PC-9 (cell line): ENCODE data around the gene AHNAK. TPM values are rescaled to one million over a fixed set of nuclear protein-coding genes. Genes with fewer than 3 reads are reported as not detected.
A peak's percentile ranks its signal among the peaks of the same experiment; 100 is the strongest.

ENCODE experiments used
- BruUV-seq: library from RNA; stranded (reverse); fragments of 400-500 nt; replicated peaks from 2 replicates; lab custom pipeline; 2021; lab: Mats Ljungman, UMichigan
- CTCF ChIA-PET: fragments of 300-600 bp; sonication (Branson Sonifier 250); formaldehyde crosslinking; loops from one replicate; lab custom pipeline; 2022; ENCODE audit warnings: antibody characterized with exemption; lab: Charles Lee
- POLR2A ChIA-PET: fragments of 300-600 bp; sonication (Branson Sonifier 250); formaldehyde crosslinking; loops from one replicate; lab custom pipeline; 2022; ENCODE audit warnings: antibody characterized with exemption; ENCODE audit not compliant: unreplicated experiment; lab: Charles Lee
- DNase-seq, 2 experiments: peaks; one replicate each; pipeline versions ENCODE4 v3.0.0 to v3.0.0-alpha.2; 2015 to 2022; ENCODE audit warnings: mixed read lengths in 1 of 2
- H2AFZ ChIP-seq: fragments of 200-600 bp; sonication (generic); 2 replicates; pipeline ENCODE4 v1.8.1; 2017; ENCODE audit warnings: antibody characterized with exemption
- H3F3A ChIP-seq: fragments of 200-600 bp; sonication (generic); 2 replicates; pipeline ENCODE4 v1.8.1; 2017; ENCODE audit warnings: antibody characterized with exemption, mild to moderate bottlenecking, low read depth; ENCODE audit not compliant: insufficient read depth
- H3K27ac ChIP-seq: fragments of 200-600 bp; sonication (generic); 2 replicates; pipeline ENCODE4 v1.6.1; 2016; ENCODE audit warnings: mixed run types
- H3K27me3 ChIP-seq: fragments of 200-600 bp; sonication (generic); 2 replicates; pipeline ENCODE4 v1.6.1; 2016; ENCODE audit warnings: low read depth, mixed run types; ENCODE audit not compliant: insufficient read depth
- H3K36me3 ChIP-seq: fragments of 200-600 bp; sonication (generic); 2 replicates; pipeline ENCODE4 v1.6.1; 2016; ENCODE audit warnings: low read depth, mixed run types
- H3K4me1 ChIP-seq: fragments of 200-600 bp; sonication (generic); replicated peaks from 2 replicates; pipeline ENCODE4 v1.6.1; 2016; ENCODE audit warnings: mixed run types; ENCODE audit not compliant: insufficient read depth
- H3K4me2 ChIP-seq: fragments of 200-600 bp; sonication (generic); 2 replicates; pipeline ENCODE4 v1.6.1; 2017; ENCODE audit warnings: mixed run types
- H3K4me3 ChIP-seq: fragments of 200-600 bp; sonication (generic); 2 replicates; pipeline ENCODE4 v1.6.1; 2016; ENCODE audit warnings: mixed run types
- H3K79me2 ChIP-seq: fragments of 200-600 bp; sonication (generic); 2 replicates; pipeline ENCODE4 v1.6.1; 2017; ENCODE audit warnings: low read depth, mixed run types
- H3K9me2 ChIP-seq: fragments of 200-600 bp; sonication (generic); 2 replicates; pipeline ENCODE4 v1.8.1; 2017; ENCODE audit warnings: mild to moderate bottlenecking; ENCODE audit not compliant: insufficient read depth
- H3K9me3 ChIP-seq: fragments of 200-600 bp; sonication (generic); 2 replicates; pipeline ENCODE4 v1.8.1; 2016; ENCODE audit warnings: low read depth; ENCODE audit not compliant: insufficient read depth
- H4K20me1 ChIP-seq: fragments of 200-600 bp; sonication (generic); 2 replicates; pipeline ENCODE4 v1.8.1; 2017; ENCODE audit not compliant: insufficient read depth
- CTCF ChIP-seq: fragments of 200-600 bp; sonication (generic); conservative IDR thresholded peaks from 2 replicates; pipeline ENCODE4 v1.6.1; 2017; ENCODE audit warnings: mixed run types, antibody characterized with exemption, mild to moderate bottlenecking, moderate library complexity
- EZH2 ChIP-seq: fragments of 200-600 bp; sonication (generic); IDR thresholded peaks from 2 replicates; pipeline ENCODE4 v1.8.0; 2017; ENCODE audit warnings: antibody characterized with exemption, low read depth
- intact Hi-C: fragments of 100-400 bp; cut with micrococcal nuclease; formaldehyde crosslinking; loops from one replicate; pipeline ENCODE4 v1.10.0; 2022; ENCODE audit not compliant: unreplicated experiment
- total RNA-seq: library from RNA; stranded (reverse); gene quantifications from 2 replicates; pipeline ENCODE4 v1.2.3, GENCODE V29; 2021

AHNAK gene
- total RNA-seq, 1 experiment from 2014 or later = 632 TPM

GRCh38 chr11:62459080-62459479, 87.5 kb downstream of the AHNAK start:
- peak overlapping the region; percentile 32 for H3K4me2 ChIP-seq
- H4K20me1 ChIP-seq = no peaks in the 10 kb centered on the region

GRCh38 chr11:62458212-62459002, 88.2 kb downstream of the AHNAK start:
- BruUV-seq = no TSS peak
- Histone ChIP-seq H3K4me2 (peak overlapping the region; percentile 32), H2AFZ (no peak overlapping the region), H3K4me1 (peaks cover 22% of the 10 kb centered on the region), H3K36me3 (no peaks in the 10 kb centered on the region), H3K27ac (peak overlapping the region; percentile 69), H3K27me3 (no peaks in the 10 kb centered on the region), H3K79me2 (no peaks in the 10 kb centered on the region), H4K20me1 (no peaks in the 10 kb centered on the region), H3F3A (peaks cover 16% of the 10 kb centered on the region), H3K9me2 (no peaks in the 10 kb centered on the region), H3K4me3 (no peak overlapping the region), H3K9me3 (no peaks in the 10 kb centered on the region)
- ChIA-PET POLR2A (interaction anchor here (0.5 to 0.7 kb wide), 3 partner anchors 133 to 667 kb away, joined by 3 to 11 read pairs (median 5); no protein-coding TSS in a partner anchor), CTCF (interaction anchor here (0.5 kb wide), 1 partner anchor 30 kb away, joined by 3 read pairs; no protein-coding TSS in a partner anchor)
- no peak for TF ChIP-seq CTCF
- TF ChIP-seq EZH2 = no peak
- intact Hi-C loops = no loop called here
- peak in 1 of 2 experiments; percentile 58 for DNase-seq

More at GRCh38 chr11:62459080-62459479, 87.5 kb downstream of the AHNAK start:
- H3K4me1 ChIP-seq = peaks cover 22% of the 10 kb centered on the region
- H3K36me3 ChIP-seq = no peaks in the 10 kb centered on the region
- no peak overlapping the region for H2AFZ ChIP-seq
- intact Hi-C loops = no loop called here
- H3K4me3 ChIP-seq = no peak overlapping the region
- H3K9me3 ChIP-seq = no peaks in the 10 kb centered on the region
- no TSS peak for BruUV-seq
- no peak for TF ChIP-seq EZH2
- no peak for TF ChIP-seq CTCF
- DNase-seq = no peak
- H3F3A ChIP-seq = peaks cover 16% of the 10 kb centered on the region
- CTCF ChIA-PET = interaction anchor here (0.5 kb wide), 1 partner anchor 31 kb away, joined by 3 read pairs; no protein-coding TSS in a partner anchor
- peak overlapping the region; percentile 69 for H3K27ac ChIP-seq
- H3K79me2 ChIP-seq = no peaks in the 10 kb centered on the region
- H3K9me2 ChIP-seq = no peaks in the 10 kb centered on the region
- POLR2A ChIA-PET = interaction anchor here (0.7 kb wide), 1 partner anchor 133 kb away, joined by 3 read pairs; no protein-coding TSS in a partner anchor
- H3K27me3 ChIP-seq = no peaks in the 10 kb centered on the region

- Histone ChIP-seq H3F3A (peaks cover 16% of the 10 kb centered on the region), H2AFZ (no peak overlapping the region), H3K4me1 (peaks cover 22% of the 10 kb centered on the region), H3K36me3 (no peaks in the 10 kb centered on the region), H3K79me2 (no peaks in the 10 kb centered on the region), H3K9me2 (no peaks in the 10 kb centered on the region), H3K4me2 (no peak overlapping the region), H3K4me3 (no peak overlapping the region), H3K27ac (no peak overlapping the region), H4K20me1 (no peaks in the 10 kb centered on the region), H3K9me3 (no peaks in the 10 kb centered on the region), H3K27me3 (no peaks in the 10 kb centered on the region)
- BruUV-seq = no TSS peak
- no peak for DNase-seq
- ChIA-PET CTCF (interaction anchor here (0.6 kb wide), 1 partner anchor 100 kb away, joined by 3 read pairs; no protein-coding TSS in a partner anchor), POLR2A (no interaction called here)
- TF ChIP-seq EZH2 (no peak), CTCF (no peak)
- intact Hi-C loops = no loop called here
Observed at GRCh38 chr11:62457478-62457877, 89.1 kb downstream of the AHNAK start.
